ENCODE data around the gene MITF.

MITF gene

GRCh38 chr3:69842789-69843188, 103.5 kb downstream of the MITF start:
- no peak for DNase-seq

GRCh38 chr3:69844706-69845105, 105.4 kb downstream of the MITF start:
- DNase-seq: no peak

GRCh38 chr3:69847303-69847702, 108.0 kb downstream of the MITF start:
- DNase-seq: no peak

- no peak for DNase-seq
These were observed 108.8 kb downstream of the MITF start for GRCh38 chr3:69848113-69848512.

GRCh38 chr3:69850849-69851248, 111.6 kb downstream of the MITF start:
- no peak for DNase-seq

GRCh38 chr3:69853027-69853426, 113.8 kb downstream of the MITF start:
- DNase-seq: no peak

GRCh38 chr3:69855436-69856162, 116.3 kb downstream of the MITF start:
- no peak for DNase-seq

- DNase-seq: no peak
These were observed 117.9 kb downstream of the MITF start for GRCh38 chr3:69856965-69857705.

- DNase-seq: no peak
These were observed 122.3 kb downstream of the MITF start for GRCh38 chr3:69861556-69861955.

GRCh38 chr3:69864141-69864540, 124.9 kb downstream of the MITF start:
- DNase-seq: no peak

GRCh38 chr3:69864766-69865165, 125.5 kb downstream of the MITF start:
- DNase-seq: no peak

- DNase-seq: no peak
These were observed 126.8 kb downstream of the MITF start for GRCh38 chr3:69865925-69866679.

GRCh38 chr3:69866988-69867720, 127.9 kb downstream of the MITF start:
- no peak for DNase-seq

- DNase-seq: no peak
These were observed 128.8 kb downstream of the MITF start for GRCh38 chr3:69867941-69868505.

GRCh38 chr3:69868841-69869420, 129.7 kb downstream of the MITF start:
- no peak for DNase-seq

- DNase-seq: no peak
These were observed 130.4 kb downstream of the MITF start for GRCh38 chr3:69869643-69870042.

- no peak for DNase-seq
These were observed 132.0 kb downstream of the MITF start for GRCh38 chr3:69871251-69871650.

- no peak for DNase-seq
These were observed 132.6 kb downstream of the MITF start for GRCh38 chr3:69871868-69872267.

- no peak for DNase-seq
These were observed 133.6 kb downstream of the MITF start for GRCh38 chr3:69872783-69873378.

GRCh38 chr3:69876073-69876472, 136.8 kb downstream of the MITF start:
- no peak for DNase-seq

- DNase-seq: no peak
These were observed 139.0 kb downstream of the MITF start for GRCh38 chr3:69878254-69878653.

- no peak for DNase-seq
These were observed 139.8 kb downstream of the MITF start for GRCh38 chr3:69879051-69879450.
